LoVo (cell line): ENCODE results near the gene TRMT10B.

Experiments used
- DNase-seq: peaks from one replicate; pipeline ENCODE4 v3.0.0-alpha.2; 2016; ENCODE audit warnings: low spot score

TRMT10B gene

GRCh38 chr9:37753489-37754190, at the start of gene TRMT10B:
Gene TRMT10B (plus strand): TSS chr9:37753805. CDS start chr9:37761932, 8,127 bp downstream.
- peak; percentile 72 for DNase-seq

GRCh38 chr9:37705787-37706186, 47.8 kb upstream of the TRMT10B start:
- no peak for DNase-seq

- DNase-seq = no peak
Observed at GRCh38 chr9:37706290-37706689, 47.3 kb upstream of the TRMT10B start.

GRCh38 chr9:37707748-37708147, 45.9 kb upstream of the TRMT10B start:
- no peak for DNase-seq

- no peak for DNase-seq
Observed at GRCh38 chr9:37710046-37710445, 43.6 kb upstream of the TRMT10B start.

- DNase-seq = no peak
Observed at GRCh38 chr9:37715260-37715659, 38.3 kb upstream of the TRMT10B start.

- no peak for DNase-seq
Observed at GRCh38 chr9:37715991-37716505, 37.6 kb upstream of the TRMT10B start.

GRCh38 chr9:37719526-37719925, 34.1 kb upstream of the TRMT10B start:
- no peak for DNase-seq

- DNase-seq = no peak
Observed at GRCh38 chr9:37727013-37727412, 26.6 kb upstream of the TRMT10B start.

- no peak for DNase-seq
Observed at GRCh38 chr9:37729499-37729898, 24.1 kb upstream of the TRMT10B start.

GRCh38 chr9:37730256-37730655, 23.3 kb upstream of the TRMT10B start:
- no peak for DNase-seq

- DNase-seq = no peak
Observed at GRCh38 chr9:37730839-37731238, 22.8 kb upstream of the TRMT10B start.

- DNase-seq = no peak
Observed at GRCh38 chr9:37732086-37732741, 21.4 kb upstream of the TRMT10B start.

- no peak for DNase-seq
Observed at GRCh38 chr9:37732952-37733351, 20.7 kb upstream of the TRMT10B start.

- DNase-seq = no peak
Observed at GRCh38 chr9:37739222-37739621, 14.4 kb upstream of the TRMT10B start.

GRCh38 chr9:37740128-37740527, 13.5 kb upstream of the TRMT10B start:
- DNase-seq = no peak

- DNase-seq = no peak
Observed at GRCh38 chr9:37740631-37741328, 12.8 kb upstream of the TRMT10B start.

- DNase-seq = no peak
Observed at GRCh38 chr9:37745970-37746369, 7.6 kb upstream of the TRMT10B start.

- DNase-seq = no peak
Observed at GRCh38 chr9:37746448-37747270, 6.9 kb upstream of the TRMT10B start.

- DNase-seq = peak; percentile 64
Observed at GRCh38 chr9:37747271-37747753, 6.3 kb upstream of the TRMT10B start.

- no peak for DNase-seq
Observed at GRCh38 chr9:37749129-37749528, 4.5 kb upstream of the TRMT10B start.

GRCh38 chr9:37751186-37751585, 2.4 kb upstream of the TRMT10B start:
- DNase-seq = no peak
